Heart left ventricle (tissue), 13 donors: Measurements from ENCODE around the gene IL37.

ENCODE experiments used
- CTCF ChIP-seq, 12 donors: fragments of 200-600 bp; sonication (generic) in 4 of 12; IDR thresholded peaks; one replicate each; pipeline versions ENCODE4 v1.5.0 to v1.8.0; 2018 to 2022; ENCODE audit warnings: antibody characterized with exemption in 12 of 12, mild to moderate bottlenecking in 5 of 12
- POLR2A ChIP-seq, 2 donors: fragments of 450-650 bp; IDR thresholded peaks; one replicate each; pipeline ENCODE4 v1.6.1; 2017; ENCODE audit warnings: antibody characterized with exemption in 2 of 2, mild to moderate bottlenecking in 2 of 2, moderate library complexity in 2 of 2
- donor health status: ischemic (EF 13 %, LVEDD 7.1; RV severe dilation, severe dysfunction).
- donor health status: DM: no; HTN: yes; CAD: no.
- donor health status: DM: no; HTN: no; CAD: no.
- donor health status: ischemic (EF 25% LVEDD 6.9; RV normal size, moderate dysfunction).
- donor health status: ischemic (EF 25% LVEDD 5.7; RV mildly dilated, moderate dysfunction).
- donor health status: ischemic (EF 35%, LVEDD 5.7; RV mildly dilated, moderate dysfunction).
- donor health status: nonischemic (EF 11% LVEDD 7.7; RV severe dilation, severe dysfunction).
- donor health status: DM: yes; HTN: yes; CAD: no.
- donor health status: PGD.
- donor health status: ischemic (EF 29% LVEDD 5.4; RV normal size, mild dysfunction).
- donor health status: nonischemic (EF 23%, LVEDD 6.1; RV moderate dilation, normal function).

GRCh38 chr2:112921982-112922381, 11.0 kb downstream of the IL37 start:
- TF ChIP-seq CTCF (IDR thresholded peaks at IDR 0.05), result no peak
- no peak for TF ChIP-seq POLR2A (IDR thresholded peaks at IDR 0.05)
